Measurements from ENCODE around the gene NIPBL. TPM values are rescaled to one million over a fixed set of nuclear protein-coding genes. Genes with fewer than 3 reads are reported as not detected.
"Not testable (repeated sequence)": the region's sequence is repeated elsewhere in the genome, so short reads cannot be mapped to it uniquely, and the experiment has no call there.

The NIPBL gene
- total and polyA plus RNA-seq, 8 donors, result 8.1 to 48.1 (median 26.4) TPM

- H3K9me3 ChIP-seq, result no peaks in the 10 kb centered on the region
- FAIRE-seq, result no peak
- no peak for TF ChIP-seq CTCF (IDR thresholded peaks at IDR 0.05)
- intact Hi-C loops (cut with DNase I), result no loop called here
- H3K4me3 ChIP-seq, result no peak overlapping the region
- peaks cover 2 to 17% (median 6%) of the 10 kb centered on the region in 3 donors for H3K4me1 ChIP-seq
- DNase-seq, result no peak
- H3K27ac ChIP-seq, result no peak overlapping the region
- H3K27me3 ChIP-seq, result no peaks in the 10 kb centered on the region
- H3K36me3 ChIP-seq, result no peaks in the 10 kb centered on the region
- 91 to 93% methylated on average over 1 of the region's 1 CpG for WGBS, 2 donors
- no peak for ATAC-seq
These were observed 25.8 kb downstream of the NIPBL start for GRCh38 chr5:36902353-36902752.

GRCh38 chr5:36904677-36905076 is 28.1 kb downstream of the NIPBL start:
- DNase-seq (no peak), FAIRE-seq (no peak), ATAC-seq (no peak)
- Histone ChIP-seq H3K4me1 (peaks cover 0 to 18% (median 13%) of the 10 kb centered on the region in 3 donors), H3K27me3 (no peaks in the 10 kb centered on the region), H3K4me3 (no peak overlapping the region), H3K27ac (no peak overlapping the region), H3K9me3 (no peaks in the 10 kb centered on the region), H3K36me3 (no peaks in the 10 kb centered on the region)
- TF ChIP-seq CTCF (IDR thresholded peaks at IDR 0.05), result no peak
- intact Hi-C loops (cut with DNase I), result no loop called here
- WGBS, 2 donors, result 93 to 95% methylated on average over 2 of the region's 2 CpGs

GRCh38 chr5:36908544-36909260 is 32.1 kb downstream of the NIPBL start:
- Histone ChIP-seq H3K27me3 (no peaks in the 10 kb centered on the region), H3K27ac (no peak overlapping the region), H3K4me3 (no peak overlapping the region), H3K36me3 (no peaks in the 10 kb centered on the region), H3K9me3 (no peaks in the 10 kb centered on the region), H3K4me1 (peaks cover 0 to 18% (median 13%) of the 10 kb centered on the region in 3 donors)
- DNase-seq, result no peak
- ATAC-seq, result no peak
- no peak for FAIRE-seq
- TF ChIP-seq CTCF (IDR thresholded peaks at IDR 0.05), result no peak
- 87% methylated on average over 2 of the region's 2 CpGs for WGBS, 2 donors
- intact Hi-C loops (cut with DNase I), result no loop called here

DNA sequence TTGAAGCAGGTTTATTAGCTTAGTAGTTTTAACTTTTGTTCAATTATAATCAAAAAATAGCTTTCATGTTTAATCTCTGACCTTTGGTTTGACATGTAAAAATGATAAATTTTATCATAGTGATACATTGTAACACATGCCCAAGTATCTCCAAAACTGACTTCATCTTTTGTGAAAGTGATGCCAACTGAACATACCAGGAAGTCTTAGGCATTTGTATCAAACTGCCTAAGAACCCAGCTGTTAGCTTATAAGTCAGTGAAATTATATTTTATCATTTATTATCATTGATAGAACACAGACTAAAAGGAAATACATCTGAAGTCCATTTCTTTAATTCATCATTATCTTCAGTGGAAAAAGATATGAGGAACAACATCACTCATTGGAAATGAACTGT is 39.1 kb downstream of the NIPBL start:
- no peak overlapping the region for H3K27ac ChIP-seq
- TF ChIP-seq CTCF (IDR thresholded peaks at IDR 0.05), result no peak
- ATAC-seq (no peak), DNase-seq (no peak), FAIRE-seq (peak; percentile 59)
- H3K36me3 ChIP-seq, result no peaks in the 10 kb centered on the region
- intact Hi-C loops (cut with DNase I), result no loop called here
- H3K4me1 ChIP-seq, result peaks cover 7 to 13% (median 12%) of the 10 kb centered on the region in 3 donors
- no peaks in the 10 kb centered on the region for H3K27me3 ChIP-seq
- H3K4me3 ChIP-seq, result no peak overlapping the region
- H3K9me3 ChIP-seq, result no peaks in the 10 kb centered on the region

GRCh38 chr5:36916614-36917013 is 40.0 kb downstream of the NIPBL start:
- H3K27me3 ChIP-seq; H3K4me3 ChIP-seq; H3K27ac ChIP-seq; FAIRE-seq; intact Hi-C loops (cut with DNase I); ATAC-seq; DNase-seq; H3K9me3 ChIP-seq; H3K36me3 ChIP-seq: not testable (repeated sequence)
- 71 to 98% methylated on average over 2 to 3 of the region's 4 CpGs for WGBS, 2 donors
- peaks cover 7 to 14% (median 12%) of the 10 kb centered on the region in 3 donors for H3K4me1 ChIP-seq

DNA sequence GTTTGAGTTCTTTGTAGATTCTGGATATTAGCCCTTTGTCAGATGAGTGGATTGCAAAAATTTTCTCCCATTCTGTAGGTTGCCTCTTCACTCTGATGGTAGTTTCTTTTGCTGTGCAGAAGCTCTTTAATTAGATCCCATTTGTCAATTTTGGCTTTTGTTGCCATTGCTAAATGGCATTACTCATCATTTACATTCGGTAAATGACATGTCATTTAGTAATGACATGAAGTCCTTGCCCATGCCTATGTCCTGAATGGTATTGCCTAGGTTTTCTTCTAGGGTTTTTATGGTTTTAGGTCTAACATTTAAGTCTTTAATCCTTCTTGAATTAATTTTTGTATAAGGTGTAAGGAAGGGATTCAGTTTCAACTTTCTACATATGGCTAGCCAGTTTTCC is 40.8 kb downstream of the NIPBL start:
- H3K9me3 ChIP-seq; ATAC-seq; H3K4me3 ChIP-seq; DNase-seq; H3K27ac ChIP-seq; intact Hi-C loops (cut with DNase I); FAIRE-seq; H3K36me3 ChIP-seq; H3K27me3 ChIP-seq: not testable (repeated sequence)
- peaks cover 7 to 14% (median 12%) of the 10 kb centered on the region in 3 donors for H3K4me1 ChIP-seq
- WGBS, 2 donors, result 90 to 95% methylated on average over 1 of the region's 1 CpG

All from pancreas (tissue), 10 donors.